GM20431 (cell line): ENCODE measurements around the gene LRRC8A.

Experiments
- in situ Hi-C: fragments of 300-500 bp; cut with MseI, MboI; formaldehyde crosslinking; loops from one replicate; pipeline ENCODE4 v1.15.0; 2020; ENCODE audit warnings: low sequenced_read_pairs; ENCODE audit not compliant: unreplicated experiment

The LRRC8A gene

GRCh38 chr9:128898845-128899565, 17.1 kb downstream of the LRRC8A start:
- in situ Hi-C loops: no loop called here

DNA sequence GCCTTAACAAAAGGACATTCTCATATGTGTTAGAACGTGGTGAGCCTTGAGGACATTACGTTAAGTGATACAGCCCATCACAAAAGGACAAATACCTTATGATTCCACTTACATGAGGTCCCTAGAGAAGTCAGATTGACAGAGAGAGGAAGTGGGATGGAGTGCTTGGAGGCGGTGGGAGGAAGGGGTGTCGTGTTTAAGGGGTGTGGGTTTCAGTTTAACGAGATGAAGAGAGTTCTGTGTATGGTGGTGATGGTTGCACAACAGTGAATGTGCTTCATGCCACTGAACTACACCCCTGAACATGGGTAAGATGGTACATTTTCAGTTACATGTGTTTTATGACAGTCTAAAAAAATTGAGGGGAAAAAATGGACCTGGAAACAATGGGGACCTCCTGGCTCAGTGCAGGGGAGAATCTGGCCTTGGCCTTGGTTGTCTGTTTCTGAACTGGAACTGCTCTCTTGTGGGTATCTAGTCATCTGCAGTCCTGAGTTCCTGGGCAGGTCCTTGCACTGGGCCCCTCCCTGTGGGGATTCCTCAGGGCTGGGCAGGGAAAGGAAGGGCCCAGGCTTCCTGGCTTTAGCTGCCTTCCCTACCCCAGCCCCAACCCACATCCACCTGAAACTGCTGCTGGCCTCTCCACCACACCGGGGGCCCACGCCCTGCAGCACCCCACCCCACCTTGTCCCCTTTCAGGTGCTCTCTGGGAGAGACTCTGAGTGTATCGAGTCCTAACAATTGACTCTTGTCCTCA, 17.8 kb downstream of the LRRC8A start:
- in situ Hi-C loops: no loop called here

DNA sequence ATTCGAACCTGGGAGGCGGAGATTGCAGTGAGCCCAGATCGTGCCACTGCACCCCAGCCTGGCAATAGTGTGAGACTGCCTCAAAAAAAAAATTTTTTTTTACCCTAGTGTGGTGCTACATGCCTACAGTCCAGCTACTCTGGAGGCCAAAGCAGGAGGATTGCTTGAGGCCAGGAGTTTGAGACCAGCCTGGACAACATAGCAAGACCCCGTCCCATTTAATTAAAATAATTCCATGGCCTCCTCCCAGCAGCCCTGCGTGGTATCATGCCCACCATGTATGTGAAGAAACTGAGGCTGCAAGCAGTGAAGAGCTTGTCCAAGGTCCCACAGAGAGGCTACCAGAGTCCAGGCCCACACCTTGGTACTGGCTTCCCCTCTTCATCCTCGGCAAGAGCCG, 19.4 kb downstream of the LRRC8A start:
- in situ Hi-C loops: no loop called here

- in situ Hi-C loops: no loop called here
These were observed 19.9 kb downstream of the LRRC8A start for GRCh38 chr9:128901822-128902221.

DNA sequence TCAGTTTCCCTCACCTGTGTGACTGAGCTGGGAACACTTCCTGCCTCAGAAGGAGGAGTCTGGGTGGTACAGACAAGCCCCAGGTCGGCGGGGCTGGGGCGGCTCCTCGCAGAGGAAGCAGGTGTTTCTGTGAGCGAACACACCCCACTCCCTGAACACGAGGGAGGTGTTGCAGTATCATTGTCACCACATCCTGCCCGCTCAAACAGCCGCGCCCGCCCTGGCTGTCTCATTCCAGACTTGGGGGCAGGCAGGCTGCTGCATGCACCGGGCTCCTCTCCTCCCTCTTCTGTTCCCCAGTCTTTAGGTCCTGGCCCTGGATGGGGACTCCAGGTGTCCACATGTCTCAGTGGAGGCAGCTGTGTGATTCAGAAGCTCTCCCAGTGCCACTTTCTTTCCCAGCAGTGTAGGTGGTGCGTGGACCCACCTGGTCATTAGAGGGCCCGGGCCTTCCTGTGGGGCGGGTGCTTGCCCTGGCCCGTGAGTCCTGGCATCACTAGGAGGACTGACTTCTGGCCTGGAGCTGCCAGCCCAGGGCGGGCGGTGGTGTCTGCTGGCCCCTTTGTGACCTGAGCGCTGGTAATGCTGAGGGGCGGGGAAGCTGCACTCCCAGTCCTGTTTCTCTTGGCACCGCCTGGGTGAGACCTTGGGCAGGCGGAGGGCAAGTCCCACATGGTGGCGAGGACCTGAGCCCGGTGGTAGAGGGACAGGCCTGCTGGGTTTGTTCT, 20.6 kb downstream of the LRRC8A start:
- in situ Hi-C loops: no loop called here

DNA sequence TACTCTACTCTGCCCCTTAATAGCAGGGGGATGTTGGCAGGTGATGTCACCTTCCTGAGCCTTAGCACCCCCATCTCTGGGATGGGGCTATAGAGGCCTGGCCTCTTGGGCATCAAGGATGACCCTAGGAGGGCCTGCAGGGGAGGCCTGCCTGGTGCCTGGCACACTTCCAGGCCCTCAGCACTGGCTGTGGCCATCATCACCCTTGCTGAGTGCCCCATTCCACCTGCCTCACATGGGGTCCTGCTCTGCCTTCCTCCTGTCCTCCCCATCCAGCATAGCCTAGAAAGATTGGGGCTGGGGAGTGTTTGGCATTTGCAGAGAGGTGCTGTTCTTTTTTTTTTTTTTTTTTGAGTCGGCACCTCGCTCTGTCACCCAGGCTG, 21.1 kb downstream of the LRRC8A start:
- in situ Hi-C loops: no loop called here

GRCh38 chr9:128903871-128904620, 22.1 kb downstream of the LRRC8A start:
- in situ Hi-C loops: no loop called here

DNA sequence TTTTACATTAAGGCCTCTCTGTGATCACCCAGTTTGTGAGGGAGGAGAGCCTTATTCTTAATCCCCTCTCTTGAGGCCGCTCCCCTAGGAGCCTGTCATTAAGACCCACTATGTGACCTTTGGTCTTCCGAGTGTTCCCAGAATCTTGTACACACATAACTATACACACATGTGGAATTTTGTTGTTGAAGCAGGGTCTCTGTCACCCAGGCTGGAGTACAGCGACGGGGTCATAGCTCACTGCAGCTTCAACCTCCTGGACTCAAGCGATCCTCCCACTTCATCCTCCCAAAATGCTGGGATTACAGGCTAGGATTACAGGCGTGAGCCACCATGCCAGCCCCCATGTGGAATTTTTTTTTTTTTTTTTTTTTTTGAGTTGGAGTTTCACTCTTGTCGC, 24.0 kb downstream of the LRRC8A start:
- in situ Hi-C loops: no loop called here

DNA sequence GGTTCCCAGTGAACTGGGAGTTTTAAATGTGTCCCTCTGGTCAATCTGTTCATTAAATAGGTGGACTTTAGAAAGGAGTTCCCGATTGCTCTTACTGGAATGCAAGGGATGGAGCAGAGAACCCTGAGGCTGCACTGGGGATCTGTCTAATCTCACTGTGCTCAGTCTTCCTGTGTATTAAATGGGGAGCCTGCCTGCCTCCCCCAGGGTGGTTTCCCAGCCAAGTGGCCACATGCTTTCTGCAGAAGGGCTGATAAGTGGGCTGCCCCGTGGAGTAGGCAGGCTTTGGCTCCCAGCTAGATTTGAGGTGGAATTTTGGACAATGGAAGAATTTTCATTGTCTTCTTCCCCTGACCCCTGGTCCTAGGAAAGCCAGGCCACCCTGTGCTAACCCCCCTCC, 24.8 kb downstream of the LRRC8A start:
- in situ Hi-C loops: no loop called here

DNA sequence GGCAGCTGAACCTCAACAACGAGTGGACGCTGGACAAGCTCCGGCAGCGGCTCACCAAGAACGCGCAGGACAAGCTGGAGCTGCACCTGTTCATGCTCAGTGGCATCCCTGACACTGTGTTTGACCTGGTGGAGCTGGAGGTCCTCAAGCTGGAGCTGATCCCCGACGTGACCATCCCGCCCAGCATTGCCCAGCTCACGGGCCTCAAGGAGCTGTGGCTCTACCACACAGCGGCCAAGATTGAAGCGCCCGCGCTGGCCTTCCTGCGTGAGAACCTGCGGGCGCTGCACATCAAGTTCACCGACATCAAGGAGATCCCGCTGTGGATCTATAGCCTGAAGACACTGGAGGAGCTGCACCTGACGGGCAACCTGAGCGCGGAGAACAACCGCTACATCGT, 26.4 kb downstream of the LRRC8A start:
- in situ Hi-C loops: no loop called here

GRCh38 chr9:128909859-128910258, 27.9 kb downstream of the LRRC8A start:
- in situ Hi-C loops: no loop called here

DNA sequence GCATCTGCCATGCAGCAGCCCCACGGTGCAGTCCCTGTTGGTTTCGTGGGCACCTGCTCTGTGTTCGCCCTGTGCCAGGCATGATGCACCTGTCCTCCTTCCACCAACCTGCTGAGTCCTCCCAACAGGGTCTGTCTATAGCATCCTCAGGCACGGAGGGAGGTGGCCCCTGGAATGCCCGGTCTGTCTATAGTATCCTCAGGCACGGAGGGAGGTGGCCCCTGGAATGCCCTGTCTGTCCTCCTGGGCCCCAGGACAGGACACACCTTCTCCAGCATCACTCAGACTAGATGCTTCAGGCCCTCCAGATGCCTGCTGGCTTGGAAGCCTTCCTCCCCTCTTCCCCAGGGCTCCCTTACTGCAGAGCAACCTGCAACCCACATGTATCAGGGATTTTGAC, 29.0 kb downstream of the LRRC8A start:
- in situ Hi-C loops: no loop called here

GRCh38 chr9:128911529-128912035, 29.6 kb downstream of the LRRC8A start:
- in situ Hi-C loops: no loop called here

DNA sequence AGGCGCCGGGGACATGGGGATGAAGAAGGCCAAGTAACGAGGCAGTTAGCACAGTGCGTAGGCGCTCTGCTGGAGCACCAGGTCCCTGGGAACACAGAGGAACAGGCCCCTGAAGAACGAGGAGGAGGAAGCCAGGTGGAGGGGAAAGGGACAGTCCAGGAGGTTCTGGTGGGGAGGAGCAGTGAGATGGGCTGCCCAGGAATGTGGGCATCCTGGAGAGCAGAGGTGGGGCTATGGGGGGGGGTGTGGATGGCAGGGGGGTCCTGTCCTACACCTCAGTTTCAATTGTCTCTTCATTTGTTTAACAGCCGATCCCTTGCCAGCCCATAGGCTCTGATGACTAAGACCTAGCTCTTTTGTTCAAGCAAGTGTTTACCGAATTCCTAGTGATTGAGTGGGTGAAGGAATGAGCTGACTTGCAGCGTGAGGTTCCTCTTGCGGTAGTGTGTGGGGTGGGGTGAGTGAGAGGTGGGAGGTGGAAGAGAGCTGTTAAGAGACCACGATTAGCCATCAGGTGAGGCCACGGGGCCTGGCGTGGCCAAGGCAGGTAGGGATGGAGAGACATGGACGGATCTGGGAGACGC, 30.4 kb downstream of the LRRC8A start:
- in situ Hi-C loops: no loop called here

- in situ Hi-C loops: no loop called here
These were observed 31.3 kb downstream of the LRRC8A start for GRCh38 chr9:128913048-128913900.

DNA sequence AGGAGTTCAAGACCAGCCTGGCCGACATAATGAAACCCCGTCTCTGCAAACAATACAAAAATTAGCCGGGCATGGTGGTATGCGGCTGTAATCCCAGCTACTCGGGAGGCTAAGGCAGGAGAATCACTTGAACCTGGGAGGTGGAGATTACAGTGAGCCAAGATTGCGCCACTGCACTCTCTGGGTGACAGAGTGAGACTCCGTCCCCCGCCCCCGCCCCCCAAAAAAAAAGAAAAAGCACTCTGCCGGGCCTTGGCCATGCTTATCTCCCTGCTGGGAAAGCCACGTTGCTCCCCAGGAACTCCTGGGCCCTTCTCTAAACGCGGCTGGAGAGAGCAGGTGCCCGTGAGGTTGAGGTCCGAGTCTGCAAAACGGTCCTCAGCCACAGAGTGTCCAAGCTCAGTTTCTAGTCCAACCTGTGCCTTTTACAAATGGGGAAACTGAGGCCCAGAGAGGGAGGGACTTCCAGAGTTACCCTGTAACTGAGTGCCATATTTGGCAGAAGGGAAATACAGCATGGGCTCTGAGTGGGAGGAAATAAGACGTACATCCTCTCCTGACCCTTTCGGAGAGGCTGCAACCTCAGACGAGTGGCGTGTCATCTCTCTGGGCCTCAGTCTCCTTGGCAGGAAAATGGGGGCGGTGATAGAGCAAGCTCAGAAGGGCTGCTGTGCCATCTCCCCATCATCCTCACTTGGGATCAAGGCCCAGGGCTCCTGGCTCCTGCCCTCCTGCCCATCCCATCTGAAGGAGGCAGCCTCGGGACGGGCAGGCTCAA, 32.3 kb downstream of the LRRC8A start:
- in situ Hi-C loops: no loop called here

GRCh38 chr9:128916204-128916603, 34.3 kb downstream of the LRRC8A start:
- in situ Hi-C loops: no loop called here

DNA sequence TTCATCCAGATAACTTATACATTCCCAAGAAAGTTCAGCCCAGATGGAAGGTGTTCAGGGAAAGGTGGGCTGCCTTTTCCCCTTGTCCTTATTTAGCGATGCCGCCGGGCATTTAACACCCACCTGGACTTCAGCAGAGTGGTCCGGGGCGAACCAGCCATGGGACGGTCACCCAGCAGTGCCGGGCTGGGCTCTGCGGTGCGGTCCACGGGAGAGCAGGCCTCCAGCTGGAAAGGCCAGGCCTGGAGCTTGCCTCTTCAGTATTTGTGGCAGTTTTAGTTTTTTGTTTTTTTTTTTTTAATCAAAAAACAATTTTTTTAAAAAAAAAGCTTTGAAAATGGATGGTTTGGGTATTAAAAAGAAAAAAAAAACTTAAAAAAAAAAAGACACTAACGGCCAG, 34.8 kb downstream of the LRRC8A start:
- in situ Hi-C loops: no loop called here
